Endothelial cell of umbilical vein (primary cell): ENCODE measurements around the gene NEK7.

Experiments used
- CTCF ChIP-seq, 2 donors: IDR thresholded peaks; 1 replicate in 1 of 2; 2 replicates in 1 of 2; pipeline ENCODE4 v1.5.1; 2011; ENCODE audit warnings: low read length in 2 of 2, mild to moderate bottlenecking in 2 of 2, moderate library complexity in 2 of 2, control low read depth in 1 of 2, inconsistent platforms in 1 of 2, low read depth in 1 of 2; ENCODE audit not compliant: insufficient read depth in 1 of 2; ENCODE audit errors: extremely low read depth in 1 of 2
- POLR2A ChIP-seq: IDR thresholded peaks from 2 replicates; pipeline ENCODE4 v1.6.1; 2012; ENCODE audit warnings: low read depth, mild to moderate bottlenecking, control low read depth, low read length

DNA sequence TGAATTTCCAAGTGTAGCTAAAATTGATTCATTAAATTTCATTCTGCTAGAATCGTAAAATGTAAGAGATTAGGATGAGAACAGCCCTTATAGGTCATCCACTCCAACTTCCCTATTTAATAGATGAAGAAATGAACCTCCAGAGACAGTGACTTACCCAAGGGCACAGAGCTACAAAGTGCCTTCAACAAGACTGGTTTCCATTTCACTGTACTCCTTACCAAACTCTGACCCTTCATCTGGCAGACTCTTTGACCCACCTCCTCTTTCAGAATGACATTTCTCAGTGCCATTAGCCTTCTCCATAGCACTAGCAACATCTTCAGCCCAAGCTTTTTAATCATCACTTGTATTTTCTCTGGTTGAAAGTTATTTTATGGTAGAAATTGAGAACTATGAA is 161.3 kb downstream of the NEK7 start:
- TF ChIP-seq CTCF (IDR thresholded peaks at IDR 0.05; ENCODE audit: extremely low read depth in 1 of 2, insufficient read depth in 1 of 2, low read depth in 1 of 2, low read length in 2 of 2) (no peak), POLR2A (no peak)
